ENCODE data around the gene DHRS4.

Gene DHRS4

GRCh38 chr14:23933108-23933741, 20.3 kb upstream of the DHRS4 start:
- TF ChIP-seq, protein P1, sequence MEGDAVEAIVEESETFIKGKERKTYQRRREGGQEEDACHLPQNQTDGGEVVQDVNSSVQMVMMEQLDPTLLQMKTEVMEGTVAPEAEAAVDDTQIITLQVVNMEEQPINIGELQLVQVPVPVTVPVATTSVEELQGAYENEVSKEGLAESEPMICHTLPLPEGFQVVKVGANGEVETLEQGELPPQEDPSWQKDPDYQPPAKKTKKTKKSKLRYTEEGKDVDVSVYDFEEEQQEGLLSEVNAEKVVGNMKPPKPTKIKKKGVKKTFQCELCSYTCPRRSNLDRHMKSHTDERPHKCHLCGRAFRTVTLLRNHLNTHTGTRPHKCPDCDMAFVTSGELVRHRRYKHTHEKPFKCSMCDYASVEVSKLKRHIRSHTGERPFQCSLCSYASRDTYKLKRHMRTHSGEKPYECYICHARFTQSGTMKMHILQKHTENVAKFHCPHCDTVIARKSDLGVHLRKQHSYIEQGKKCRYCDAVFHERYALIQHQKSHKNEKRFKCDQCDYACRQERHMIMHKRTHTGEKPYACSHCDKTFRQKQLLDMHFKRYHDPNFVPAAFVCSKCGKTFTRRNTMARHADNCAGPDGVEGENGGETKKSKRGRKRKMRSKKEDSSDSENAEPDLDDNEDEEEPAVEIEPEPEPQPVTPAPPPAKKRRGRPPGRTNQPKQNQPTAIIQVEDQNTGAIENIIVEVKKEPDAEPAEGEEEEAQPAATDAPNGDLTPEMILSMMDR (IDR thresholded peaks at IDR 0.05; ENCODE audit: low read depth, low read length), result no peak
- no peak overlapping the region for H3K4me3 ChIP-seq (ENCODE audit: low read depth, low read length)

GRCh38 chr14:23933742-23934128, 19.8 kb upstream of the DHRS4 start:
- TF ChIP-seq, protein P1 (IDR thresholded peaks at IDR 0.05; ENCODE audit: low read depth, low read length), result no peak
- no peak overlapping the region for H3K4me3 ChIP-seq (ENCODE audit: low read depth, low read length)

GRCh38 chr14:23935158-23935557, 18.4 kb upstream of the DHRS4 start:
- TF ChIP-seq, protein P1 (IDR thresholded peaks at IDR 0.05; ENCODE audit: low read depth, low read length), result no peak

DNA sequence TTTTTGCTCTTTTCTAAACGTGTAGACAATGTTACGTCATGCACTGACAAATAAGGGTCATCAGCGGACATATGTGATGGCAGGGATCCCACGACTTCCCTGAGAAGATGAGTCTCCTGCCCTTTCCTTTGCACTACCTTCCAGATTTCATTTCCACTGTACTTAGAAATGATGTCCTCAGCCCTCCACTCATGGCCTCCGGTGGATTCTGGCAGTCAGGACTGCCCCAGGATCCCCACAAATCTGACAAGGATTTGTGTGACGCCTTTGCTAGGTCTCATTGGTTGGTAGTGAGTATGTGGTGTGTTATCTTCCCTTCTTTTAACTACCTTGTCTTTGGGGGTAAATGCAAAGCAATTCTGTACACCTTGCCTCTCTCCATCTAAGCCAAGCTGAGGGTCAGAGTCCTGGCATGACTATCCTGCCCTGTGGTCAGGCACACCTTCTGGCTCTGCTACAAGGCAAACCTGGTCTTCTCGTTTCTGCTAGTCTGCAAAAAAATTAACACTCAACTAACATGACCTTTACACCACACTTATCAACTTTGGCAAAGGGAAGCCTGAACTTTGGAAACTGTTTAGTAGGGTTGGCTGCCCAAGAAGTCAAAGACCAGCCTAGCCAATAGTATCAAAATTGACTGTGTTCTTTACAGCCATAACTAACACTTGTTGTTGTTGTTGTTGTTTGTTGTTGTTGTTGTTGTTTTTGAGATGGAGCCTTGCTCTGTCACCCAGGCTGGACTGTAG, 17.3 kb upstream of the DHRS4 start:
- no peak overlapping the region for H3K4me3 ChIP-seq (ENCODE audit: low read depth, low read length)
- TF ChIP-seq, protein P1 (IDR thresholded peaks at IDR 0.05; ENCODE audit: low read depth, low read length), result no peak

More at GRCh38 chr14:23935158-23935557, 18.4 kb upstream of the DHRS4 start:
- no peak overlapping the region for H3K4me3 ChIP-seq (ENCODE audit: low read depth, low read length)

GRCh38 chr14:23937203-23937602, 16.4 kb upstream of the DHRS4 start:
- TF ChIP-seq, protein P1 (IDR thresholded peaks at IDR 0.05; ENCODE audit: low read depth, low read length), result no peak

GRCh38 chr14:23938823-23939222, 14.7 kb upstream of the DHRS4 start:
- no peak overlapping the region for H3K4me3 ChIP-seq (ENCODE audit: low read depth, low read length)
- TF ChIP-seq, protein P1 (IDR thresholded peaks at IDR 0.05; ENCODE audit: low read depth, low read length), result no peak

More at GRCh38 chr14:23937203-23937602, 16.4 kb upstream of the DHRS4 start:
- no peak overlapping the region for H3K4me3 ChIP-seq (ENCODE audit: low read depth, low read length)

All from WI38 (cell line).